ENCODE results near the gene PPARA.

DNA sequence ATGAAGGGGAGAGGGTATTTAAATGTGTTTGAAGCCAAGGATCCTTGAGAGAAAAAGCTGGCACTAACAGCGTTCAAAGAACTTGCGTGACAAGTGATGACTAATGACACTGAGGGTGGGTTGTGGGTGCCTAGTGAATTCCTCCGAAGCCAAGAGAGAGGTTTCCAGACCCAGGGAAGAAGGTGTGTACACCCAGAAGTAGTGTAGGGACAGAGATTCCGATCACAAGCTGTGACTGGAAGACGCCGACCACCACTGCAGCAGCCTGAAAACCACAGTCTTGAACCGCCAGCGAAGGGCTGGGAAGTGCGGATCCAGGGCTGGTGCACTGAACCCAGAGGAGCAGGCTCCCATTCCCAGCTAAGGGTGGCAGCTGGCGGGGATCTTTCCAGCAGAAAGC, 9.5 kb downstream of the PPARA start:
- TF ChIP-seq, protein P1, sequence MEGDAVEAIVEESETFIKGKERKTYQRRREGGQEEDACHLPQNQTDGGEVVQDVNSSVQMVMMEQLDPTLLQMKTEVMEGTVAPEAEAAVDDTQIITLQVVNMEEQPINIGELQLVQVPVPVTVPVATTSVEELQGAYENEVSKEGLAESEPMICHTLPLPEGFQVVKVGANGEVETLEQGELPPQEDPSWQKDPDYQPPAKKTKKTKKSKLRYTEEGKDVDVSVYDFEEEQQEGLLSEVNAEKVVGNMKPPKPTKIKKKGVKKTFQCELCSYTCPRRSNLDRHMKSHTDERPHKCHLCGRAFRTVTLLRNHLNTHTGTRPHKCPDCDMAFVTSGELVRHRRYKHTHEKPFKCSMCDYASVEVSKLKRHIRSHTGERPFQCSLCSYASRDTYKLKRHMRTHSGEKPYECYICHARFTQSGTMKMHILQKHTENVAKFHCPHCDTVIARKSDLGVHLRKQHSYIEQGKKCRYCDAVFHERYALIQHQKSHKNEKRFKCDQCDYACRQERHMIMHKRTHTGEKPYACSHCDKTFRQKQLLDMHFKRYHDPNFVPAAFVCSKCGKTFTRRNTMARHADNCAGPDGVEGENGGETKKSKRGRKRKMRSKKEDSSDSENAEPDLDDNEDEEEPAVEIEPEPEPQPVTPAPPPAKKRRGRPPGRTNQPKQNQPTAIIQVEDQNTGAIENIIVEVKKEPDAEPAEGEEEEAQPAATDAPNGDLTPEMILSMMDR (IDR thresholded peaks at IDR 0.05; ENCODE audit: low read length) = no peak
- TF ChIP-seq EZH2 (optimal IDR thresholded peaks at IDR 0.05; ENCODE audit: low read depth, low read length) = no peak

All from MM.1S (cell line).